A673 (cell line): Measurements from ENCODE around the gene MYO5A. TPM values are rescaled to one million over a fixed set of nuclear protein-coding genes. Genes with fewer than 3 reads are reported as not detected.

ENCODE experiments used
- BruUV-seq: library from RNA; stranded (reverse); fragments of 400-500 nt; replicated peaks from 2 replicates; lab custom pipeline; 2021; lab: Mats Ljungman, UMichigan
- CTCF ChIA-PET: fragments of 300-600 bp; sonication (Branson Sonifier 250); formaldehyde crosslinking; loops from one replicate; lab custom pipeline; 2022; ENCODE audit warnings: antibody characterized with exemption; lab: Charles Lee
- POLR2A ChIA-PET: fragments of 300-600 bp; sonication (Branson Sonifier 250); formaldehyde crosslinking; loops from one replicate; lab custom pipeline; 2022; ENCODE audit warnings: antibody characterized with exemption; ENCODE audit not compliant: low non-redundant PET; lab: Charles Lee
- DNase-seq: peaks from one replicate; pipeline ENCODE4 v3.0.0-alpha.2; 2015; ENCODE audit warnings: low spot score
- H3K27ac ChIP-seq: fragments of 200-600 bp; sonication (generic); 2 replicates; pipeline ENCODE4 v1.5.1; 2016; ENCODE audit warnings: mixed run types, low read depth, mild to moderate bottlenecking, mixed read lengths, antibody characterized with exemption, low read length; ENCODE audit not compliant: poor library complexity, severe bottlenecking
- H3K27me3 ChIP-seq: fragments of 200-600 bp; sonication (generic); replicated peaks from 2 replicates; pipeline ENCODE4 v1.6.1; 2017; ENCODE audit warnings: mixed run types, low read depth, mild to moderate bottlenecking, mixed read lengths, antibody characterized with exemption, low read length; ENCODE audit not compliant: insufficient read depth, poor library complexity
- H3K36me3 ChIP-seq: fragments of 200-600 bp; sonication (generic); 2 replicates; pipeline ENCODE4 v1.6.1; 2016; ENCODE audit warnings: mixed run types, mild to moderate bottlenecking, mixed read lengths, antibody characterized with exemption, low read length; ENCODE audit not compliant: insufficient read depth, poor library complexity, severe bottlenecking
- H3K4me1 ChIP-seq: fragments of 200-600 bp; sonication (generic); 2 replicates; pipeline ENCODE4 v1.6.1; 2017; ENCODE audit warnings: mixed run types, mild to moderate bottlenecking, mixed read lengths, antibody characterized with exemption, low read length; ENCODE audit not compliant: insufficient read depth, poor library complexity, severe bottlenecking
- H3K4me3 ChIP-seq: fragments of 200-600 bp; sonication (generic); 2 replicates; pipeline ENCODE4 v1.5.1; 2016; ENCODE audit warnings: low read depth, mixed run types, mild to moderate bottlenecking, mixed read lengths, low read length; ENCODE audit not compliant: poor library complexity, severe bottlenecking
- H3K9me3 ChIP-seq: fragments of 200-600 bp; sonication (generic); 2 replicates; pipeline ENCODE4 v1.6.1; 2016; ENCODE audit warnings: mixed run types, low read depth, mild to moderate bottlenecking, mixed read lengths, antibody characterized with exemption, low read length; ENCODE audit not compliant: poor library complexity, severe bottlenecking
- EZH2 ChIP-seq: fragments of 200-600 bp; sonication (generic); IDR thresholded peaks from 2 replicates; pipeline ENCODE4 v1.6.1; 2017; ENCODE audit warnings: borderline replicate concordance, low read depth, mild to moderate bottlenecking, mixed read lengths, antibody characterized with exemption, low read length; ENCODE audit not compliant: poor library complexity, severe bottlenecking
- intact Hi-C: fragments of 100-400 bp; cut with micrococcal nuclease; formaldehyde crosslinking; loops from one replicate; pipeline ENCODE4 v1.10.0; 2022; ENCODE audit not compliant: unreplicated experiment
- total RNA-seq: library from RNA; stranded (reverse); gene quantifications from 2 replicates; pipeline ENCODE4 v1.2.3, GENCODE V29; 2021
- TF ChIP-seq, protein P1 (sequence below): fragments of 300-800, 200-600 bp; sonication (generic); conservative IDR thresholded peaks from 2 replicates; pipeline ENCODE4 v1.5.1; 2017; ENCODE audit warnings: low read depth, mild to moderate bottlenecking, antibody characterized with exemption, low read length, moderate library complexity, mixed read lengths

Gene MYO5A
- total RNA-seq, 1 experiment from 2014 or later, result 16.8 TPM

DNA sequence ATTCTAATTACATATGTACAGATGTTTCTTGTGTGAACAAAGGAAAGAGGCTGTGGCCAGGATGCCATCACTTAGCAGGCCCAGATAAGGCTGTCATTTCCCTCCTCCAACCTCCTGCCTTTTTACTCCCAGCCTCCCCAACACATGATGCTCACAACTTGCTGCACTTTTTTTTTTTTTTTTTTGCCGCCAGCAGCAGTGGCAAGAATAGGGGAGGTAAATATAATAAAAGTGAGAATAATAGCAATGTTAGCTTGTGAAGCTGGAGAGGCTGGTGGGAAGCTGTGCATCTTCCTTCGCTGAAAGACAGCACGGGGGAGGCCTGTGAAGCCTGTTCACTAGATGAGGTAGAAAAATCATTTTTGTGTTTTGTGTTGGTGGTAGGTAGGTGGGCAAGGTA is 190.6 kb downstream of the MYO5A start:
- H3K4me3 ChIP-seq, result no peak overlapping the region
- intact Hi-C loops, result loop anchor here (5.0 kb wide), 1 partner anchor 81 kb away; no protein-coding TSS in a partner anchor
- no peak overlapping the region for H3K27ac ChIP-seq

GRCh38 chr15:52337198-52337853 is 191.4 kb downstream of the MYO5A start:
- H3K27me3 ChIP-seq, result no peaks in the 10 kb centered on the region
- no peak overlapping the region for H3K4me3 ChIP-seq
- H3K4me1 ChIP-seq, result no peaks in the 10 kb centered on the region
- H3K36me3 ChIP-seq, result no peaks in the 10 kb centered on the region
- intact Hi-C loops, result loop anchor here (5.0 kb wide), 1 partner anchor 80 kb away; no protein-coding TSS in a partner anchor
- H3K9me3 ChIP-seq, result no peaks in the 10 kb centered on the region
- no TSS peak for BruUV-seq
- no peak for DNase-seq
- CTCF ChIA-PET, result no interaction called here
- POLR2A ChIA-PET, result no interaction called here
- TF ChIP-seq, protein P1, sequence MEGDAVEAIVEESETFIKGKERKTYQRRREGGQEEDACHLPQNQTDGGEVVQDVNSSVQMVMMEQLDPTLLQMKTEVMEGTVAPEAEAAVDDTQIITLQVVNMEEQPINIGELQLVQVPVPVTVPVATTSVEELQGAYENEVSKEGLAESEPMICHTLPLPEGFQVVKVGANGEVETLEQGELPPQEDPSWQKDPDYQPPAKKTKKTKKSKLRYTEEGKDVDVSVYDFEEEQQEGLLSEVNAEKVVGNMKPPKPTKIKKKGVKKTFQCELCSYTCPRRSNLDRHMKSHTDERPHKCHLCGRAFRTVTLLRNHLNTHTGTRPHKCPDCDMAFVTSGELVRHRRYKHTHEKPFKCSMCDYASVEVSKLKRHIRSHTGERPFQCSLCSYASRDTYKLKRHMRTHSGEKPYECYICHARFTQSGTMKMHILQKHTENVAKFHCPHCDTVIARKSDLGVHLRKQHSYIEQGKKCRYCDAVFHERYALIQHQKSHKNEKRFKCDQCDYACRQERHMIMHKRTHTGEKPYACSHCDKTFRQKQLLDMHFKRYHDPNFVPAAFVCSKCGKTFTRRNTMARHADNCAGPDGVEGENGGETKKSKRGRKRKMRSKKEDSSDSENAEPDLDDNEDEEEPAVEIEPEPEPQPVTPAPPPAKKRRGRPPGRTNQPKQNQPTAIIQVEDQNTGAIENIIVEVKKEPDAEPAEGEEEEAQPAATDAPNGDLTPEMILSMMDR, result no peak
- TF ChIP-seq EZH2, result no peak
- H3K27ac ChIP-seq, result no peak overlapping the region

More for the DNA sequence above, 190.6 kb downstream of the MYO5A start:
- POLR2A ChIA-PET, result no interaction called here
- BruUV-seq, result no TSS peak
- Histone ChIP-seq H3K4me1 (no peaks in the 10 kb centered on the region), H3K36me3 (no peaks in the 10 kb centered on the region), H3K27me3 (no peaks in the 10 kb centered on the region), H3K9me3 (no peaks in the 10 kb centered on the region)
- TF ChIP-seq, protein P1, result no peak
- no peak for TF ChIP-seq EZH2
- no peak for DNase-seq
- CTCF ChIA-PET, result no interaction called here

DNA sequence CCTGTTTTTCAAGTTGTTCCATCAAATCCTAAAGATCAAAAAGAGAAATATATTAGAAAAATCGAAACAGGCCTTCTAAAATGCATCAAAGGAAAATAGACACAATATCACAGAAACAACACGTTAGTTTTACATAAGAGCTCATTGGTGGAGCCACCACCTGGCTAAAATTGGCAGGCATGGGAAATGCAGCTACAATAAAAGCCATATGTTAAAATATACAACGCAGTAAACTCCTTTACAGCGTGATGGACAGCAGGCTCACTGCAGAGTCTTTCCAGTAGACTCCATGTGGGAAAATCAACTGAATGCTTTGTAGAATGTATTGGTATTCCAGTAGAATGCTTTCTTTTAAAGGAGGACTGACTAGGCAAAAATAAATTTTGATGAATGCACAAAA is 192.2 kb downstream of the MYO5A start:
- BruUV-seq, result no TSS peak

More for the DNA sequence above, 192.2 kb downstream of the MYO5A start:
- no peaks in the 10 kb centered on the region for H3K27me3 ChIP-seq
- H3K36me3 ChIP-seq, result no peaks in the 10 kb centered on the region
- POLR2A ChIA-PET, result no interaction called here
- no peak overlapping the region for H3K27ac ChIP-seq
- no peak for TF ChIP-seq EZH2
- TF ChIP-seq, protein P1, result peak; percentile 40
- CTCF ChIA-PET, result no interaction called here
- no peaks in the 10 kb centered on the region for H3K4me1 ChIP-seq
- DNase-seq, result no peak
- intact Hi-C loops, result loop anchor here (5.0 kb wide), 1 partner anchor 79 kb away; no protein-coding TSS in a partner anchor
- H3K9me3 ChIP-seq, result no peaks in the 10 kb centered on the region
- H3K4me3 ChIP-seq, result no peak overlapping the region
